ENCODE results near the gene OR2A25.

Gene OR2A25

DNA sequence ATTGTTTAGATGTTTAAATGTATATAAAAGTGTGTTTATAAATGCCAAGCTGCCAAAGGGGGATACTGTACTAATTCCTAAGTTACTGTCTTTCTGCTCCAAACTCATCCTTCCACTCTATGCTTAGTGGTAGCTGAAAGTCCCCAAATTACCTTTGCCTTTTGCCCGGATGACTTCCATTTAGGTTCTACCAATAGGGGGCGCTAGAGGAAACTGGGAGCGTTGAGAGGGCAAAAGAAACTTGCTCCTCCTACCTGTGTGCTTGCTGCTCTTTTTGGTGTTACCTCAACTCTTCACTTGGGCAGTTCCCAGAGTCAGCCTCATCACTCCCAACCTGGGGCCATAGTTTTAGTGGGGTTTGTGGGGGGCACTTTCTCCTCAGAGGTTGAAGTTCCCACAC is 5.9 kb upstream of the OR2A25 start:
- no peaks in the 10 kb centered on the region; the same call in 1 of the 2 replicates for H3K36me3 ChIP-seq (ENCODE audit: control insufficient read depth, insufficient read depth, low read length)
- no peaks in the 10 kb centered on the region for H3K4me1 ChIP-seq (ENCODE audit: control insufficient read depth, insufficient read depth, low read length)
- H3K27ac ChIP-seq (ENCODE audit: low read length) = no peak overlapping the region
- no CpG with 5 or more reads among the region's 3 CpGs for WGBS (ENCODE audit: insufficient coverage, insufficient read length)
- DNase-seq (ENCODE audit: low read depth, low spot score) = peak; percentile 31
- H3K9me3 ChIP-seq (ENCODE audit: control insufficient read depth, insufficient read depth, low read length) = no peaks in the 10 kb centered on the region
- H3K27me3 ChIP-seq (ENCODE audit: control insufficient read depth, insufficient read depth, low read length) = no peaks in the 10 kb centered on the region
- no peak overlapping the region for H3K4me3 ChIP-seq (ENCODE audit: low read length)

DNA sequence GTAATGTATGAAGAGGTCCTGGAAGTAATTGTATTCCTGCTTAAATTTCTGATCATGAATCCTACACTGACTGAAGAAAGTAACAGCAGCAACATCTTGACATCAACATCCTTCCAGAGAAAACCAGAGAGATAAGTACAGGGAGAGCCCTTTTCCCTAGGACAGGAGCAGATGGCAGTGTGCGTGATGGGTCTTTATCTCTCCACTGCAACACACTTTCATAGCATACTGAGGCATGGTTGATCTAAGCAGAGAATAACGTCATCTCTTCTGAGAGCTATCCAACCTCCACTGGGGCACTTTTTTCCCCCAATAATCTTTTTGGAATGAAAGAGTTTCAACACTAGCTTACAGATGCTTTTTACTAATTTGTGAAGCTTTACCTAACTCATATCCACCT is 342 bp downstream of the OR2A25 start:
- H3K4me1 ChIP-seq (ENCODE audit: control insufficient read depth, insufficient read depth, low read length) = no peaks in the 10 kb centered on the region
- H3K27me3 ChIP-seq (ENCODE audit: control insufficient read depth, insufficient read depth, low read length) = no peaks in the 10 kb centered on the region
- H3K4me3 ChIP-seq (ENCODE audit: low read length) = no peak overlapping the region
- H3K9me3 ChIP-seq (ENCODE audit: control insufficient read depth, insufficient read depth, low read length) = no peaks in the 10 kb centered on the region
- WGBS (ENCODE audit: insufficient coverage, insufficient read length) = no CpG with 5 or more reads among the region's 2 CpGs
- no peaks in the 10 kb centered on the region for H3K36me3 ChIP-seq (ENCODE audit: control insufficient read depth, insufficient read depth, low read length)
- H3K27ac ChIP-seq (ENCODE audit: low read length) = no peak overlapping the region
- DNase-seq (ENCODE audit: low read depth, low spot score) = no peak

DNA sequence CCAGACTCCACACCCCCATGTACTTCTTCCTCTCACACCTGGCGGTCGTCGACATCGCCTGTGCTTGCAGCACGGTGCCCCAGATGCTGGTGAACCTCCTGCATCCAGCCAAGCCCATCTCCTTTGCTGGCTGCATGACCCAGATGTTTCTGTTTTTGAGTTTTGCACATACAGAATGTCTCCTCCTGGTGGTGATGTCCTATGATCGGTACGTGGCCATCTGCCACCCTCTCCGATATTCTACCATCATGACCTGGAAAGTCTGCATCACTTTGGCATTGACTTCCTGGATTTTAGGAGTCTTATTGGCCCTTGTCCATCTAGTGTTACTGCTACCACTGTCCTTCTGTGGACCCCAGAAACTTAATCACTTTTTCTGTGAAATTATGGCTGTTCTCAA is 4.8 kb downstream of the OR2A25 start:
- no peaks in the 10 kb centered on the region for H3K27me3 ChIP-seq (ENCODE audit: control insufficient read depth, insufficient read depth, low read length)
- WGBS (ENCODE audit: insufficient coverage, insufficient read length) = no CpG with 5 or more reads among the region's 8 CpGs
- H3K36me3 ChIP-seq (ENCODE audit: control insufficient read depth, insufficient read depth, low read length) = no peaks in the 10 kb centered on the region
- no peak overlapping the region for H3K4me3 ChIP-seq (ENCODE audit: low read length)
- no peak for DNase-seq (ENCODE audit: low read depth, low spot score)
- H3K4me1 ChIP-seq (ENCODE audit: control insufficient read depth, insufficient read depth, low read length) = no peaks in the 10 kb centered on the region
- no peaks in the 10 kb centered on the region for H3K9me3 ChIP-seq (ENCODE audit: control insufficient read depth, insufficient read depth, low read length)
- no peak overlapping the region for H3K27ac ChIP-seq (ENCODE audit: low read length)

DNA sequence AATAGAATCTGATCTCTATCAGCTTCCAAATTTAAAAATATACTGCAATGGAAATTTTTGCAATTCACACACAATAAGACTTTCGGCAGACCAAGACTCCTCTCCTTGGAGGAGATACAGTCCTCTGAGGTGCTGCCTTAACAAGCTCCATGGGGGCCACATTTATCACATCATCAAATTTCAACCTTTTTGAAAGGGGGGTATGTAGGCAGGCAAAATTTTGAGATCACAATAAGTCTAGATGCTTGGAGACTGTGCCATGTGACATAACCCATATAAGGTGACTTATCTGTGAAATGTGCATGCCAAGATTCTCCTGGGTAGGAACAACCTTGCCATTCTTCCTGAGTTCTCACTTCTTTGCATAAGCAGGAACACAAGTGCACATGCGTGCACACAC is 16.4 kb downstream of the OR2A25 start, which contains the start of gene OR2A12:
Gene OR2A12, plus strand, starts transcription at position 301 of the 400 bp plus-strand sequence. CDS start 8,830 bp downstream, outside the sequence.
- Histone ChIP-seq H3K9me3 (ENCODE audit: control insufficient read depth, insufficient read depth, low read length) (no peaks in the 10 kb centered on the region), H3K27me3 (ENCODE audit: control insufficient read depth, insufficient read depth, low read length) (no peaks in the 10 kb centered on the region), H3K4me1 (ENCODE audit: control insufficient read depth, insufficient read depth, low read length) (no peaks in the 10 kb centered on the region), H3K4me3 (ENCODE audit: low read length) (no peak within 1 kb of the TSS), H3K27ac (ENCODE audit: low read length) (no peak within 1 kb of the TSS), H3K36me3 (ENCODE audit: control insufficient read depth, insufficient read depth, low read length) (no peaks in the 10 kb centered on the region)
- no CpG with 5 or more reads among the region's 2 CpGs for WGBS (ENCODE audit: insufficient coverage, insufficient read length)
- no peak for DNase-seq (ENCODE audit: low read depth, low spot score)

DNA sequence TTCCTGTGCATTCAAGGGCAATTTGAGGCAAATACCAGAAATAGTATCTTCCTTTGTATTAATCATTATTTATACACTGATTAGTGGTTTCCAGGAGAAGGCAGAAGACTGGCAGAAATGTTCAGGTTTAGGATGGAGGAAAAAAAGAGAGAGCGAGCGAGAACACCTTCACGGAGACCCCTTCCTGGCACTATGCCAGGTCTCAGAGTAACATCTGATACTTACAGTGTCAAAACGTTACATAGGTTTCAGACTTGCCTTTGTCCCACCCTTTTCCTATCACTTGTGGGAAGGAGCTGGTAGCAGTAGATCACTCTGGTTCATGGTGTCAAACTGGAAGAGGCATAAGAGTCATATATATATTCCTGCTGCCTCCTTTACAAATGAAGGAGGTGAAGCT is 17.1 kb downstream of the OR2A25 start:
- Histone ChIP-seq H3K4me3 (ENCODE audit: low read length) (no peak overlapping the region), H3K36me3 (ENCODE audit: control insufficient read depth, insufficient read depth, low read length) (no peaks in the 10 kb centered on the region), H3K27ac (ENCODE audit: low read length) (no peak overlapping the region), H3K9me3 (ENCODE audit: control insufficient read depth, insufficient read depth, low read length) (no peaks in the 10 kb centered on the region), H3K4me1 (ENCODE audit: control insufficient read depth, insufficient read depth, low read length) (no peaks in the 10 kb centered on the region), H3K27me3 (ENCODE audit: control insufficient read depth, insufficient read depth, low read length) (no peaks in the 10 kb centered on the region)
- WGBS (ENCODE audit: insufficient coverage, insufficient read length) = no CpG with 5 or more reads among the region's 4 CpGs
- DNase-seq (ENCODE audit: low read depth, low spot score) = no peak

DNA sequence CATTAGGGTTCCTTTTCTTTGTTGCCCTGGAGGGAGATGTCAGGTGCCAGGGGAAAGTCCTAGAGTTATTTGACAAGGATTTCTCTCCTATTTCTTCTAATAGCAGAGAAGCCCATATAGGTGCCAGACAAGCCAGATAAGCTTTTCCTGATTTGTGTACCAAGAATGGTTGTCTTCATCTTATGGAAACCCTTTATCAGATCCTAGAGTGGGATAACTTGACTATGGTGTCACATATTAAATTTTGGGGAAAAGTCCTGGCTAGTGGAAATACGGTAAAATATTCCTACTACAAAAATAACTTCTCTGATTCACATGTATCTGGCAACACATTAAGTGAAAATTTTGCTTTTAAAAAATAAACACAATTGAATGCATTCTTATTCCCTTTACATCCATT is 17.6 kb downstream of the OR2A25 start:
- Histone ChIP-seq H3K4me3 (ENCODE audit: low read length) (no peak overlapping the region), H3K36me3 (ENCODE audit: control insufficient read depth, insufficient read depth, low read length) (no peaks in the 10 kb centered on the region), H3K4me1 (ENCODE audit: control insufficient read depth, insufficient read depth, low read length) (no peaks in the 10 kb centered on the region), H3K9me3 (ENCODE audit: control insufficient read depth, insufficient read depth, low read length) (no peaks in the 10 kb centered on the region), H3K27me3 (ENCODE audit: control insufficient read depth, insufficient read depth, low read length) (no peaks in the 10 kb centered on the region), H3K27ac (ENCODE audit: low read length) (no peak overlapping the region)
- no peak for DNase-seq (ENCODE audit: low read depth, low spot score)
- WGBS (ENCODE audit: insufficient coverage, insufficient read length) = no CpG with 5 or more reads among the region's 1 CpG

DNA sequence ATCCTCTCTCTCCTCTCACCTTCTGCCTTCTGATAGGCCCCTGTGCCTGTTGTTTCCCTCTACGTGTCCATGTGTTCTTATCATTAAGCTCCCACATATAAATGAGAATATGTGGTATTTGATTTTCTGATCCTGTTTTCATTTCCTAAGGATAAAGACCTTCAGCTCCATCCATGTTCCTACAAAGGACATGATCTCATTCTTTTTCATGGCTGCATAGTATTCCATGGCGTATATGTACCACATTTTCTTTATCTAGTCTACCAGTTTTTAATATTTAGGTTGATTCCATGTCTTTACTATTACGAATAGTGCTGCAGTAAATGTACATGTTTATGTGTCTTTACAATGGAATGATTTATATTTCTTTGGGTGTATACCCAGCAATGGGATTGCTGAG is 21.1 kb downstream of the OR2A25 start:
- Histone ChIP-seq H3K27ac (ENCODE audit: low read length) (no peak overlapping the region), H3K9me3 (ENCODE audit: control insufficient read depth, insufficient read depth, low read length) (no peaks in the 10 kb centered on the region), H3K36me3 (ENCODE audit: control insufficient read depth, insufficient read depth, low read length) (no peaks in the 10 kb centered on the region), H3K4me3 (ENCODE audit: low read length) (no peak overlapping the region), H3K27me3 (ENCODE audit: control insufficient read depth, insufficient read depth, low read length) (no peaks in the 10 kb centered on the region), H3K4me1 (ENCODE audit: control insufficient read depth, insufficient read depth, low read length) (no peaks in the 10 kb centered on the region)
- no peak for DNase-seq (ENCODE audit: low read depth, low spot score)
- no CpG with 5 or more reads among the region's 3 CpGs for WGBS (ENCODE audit: insufficient coverage, insufficient read length)

DNA sequence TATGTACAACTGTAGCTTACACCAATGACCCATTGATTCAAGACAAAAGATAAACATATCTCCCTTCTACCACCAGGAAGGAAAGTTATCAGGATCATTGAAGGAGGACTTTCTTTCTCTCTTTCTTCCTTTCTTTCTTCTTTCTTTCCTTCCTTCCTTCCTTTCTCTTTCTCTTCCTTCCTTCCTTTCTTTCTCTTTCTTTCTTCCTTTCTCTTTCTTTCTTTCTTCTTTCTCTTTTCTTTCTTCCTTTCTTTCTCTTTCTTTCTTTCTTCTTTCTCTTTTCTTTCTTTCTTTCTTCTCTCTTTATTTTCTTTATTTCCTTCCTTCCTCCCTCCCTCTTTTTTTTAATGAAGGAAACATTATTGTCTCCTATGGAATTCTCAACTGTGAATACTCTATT is 29.2 kb downstream of the OR2A25 start:
- no peaks in the 10 kb centered on the region for H3K9me3 ChIP-seq (ENCODE audit: control insufficient read depth, insufficient read depth, low read length)
- DNase-seq (ENCODE audit: low read depth, low spot score) = no peak
- H3K27ac ChIP-seq (ENCODE audit: low read length) = no peak overlapping the region
- no peaks in the 10 kb centered on the region for H3K4me1 ChIP-seq (ENCODE audit: control insufficient read depth, insufficient read depth, low read length)
- H3K27me3 ChIP-seq (ENCODE audit: control insufficient read depth, insufficient read depth, low read length) = no peaks in the 10 kb centered on the region
- no peaks in the 10 kb centered on the region for H3K36me3 ChIP-seq (ENCODE audit: control insufficient read depth, insufficient read depth, low read length)
- no peak overlapping the region for H3K4me3 ChIP-seq (ENCODE audit: low read length)

DNA sequence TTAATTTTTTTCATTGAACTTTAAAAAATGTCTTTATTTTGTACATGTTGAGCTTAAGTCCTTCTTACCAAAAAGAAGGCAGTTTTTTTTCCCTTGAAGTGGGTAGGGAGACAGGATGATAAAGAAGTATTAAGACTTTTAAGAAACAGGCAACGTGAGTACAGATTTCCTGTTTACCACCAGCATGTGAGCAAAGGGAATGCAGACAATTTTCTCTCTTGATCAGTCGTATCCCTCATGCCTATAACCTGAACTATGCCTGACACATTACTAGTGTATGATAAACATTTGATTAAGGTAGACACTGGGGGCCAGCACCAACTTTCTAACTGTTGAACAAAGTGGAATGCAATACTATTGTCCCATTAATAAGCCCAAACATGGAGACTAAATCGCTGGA is 31.0 kb downstream of the OR2A25 start:
- DNase-seq (ENCODE audit: low read depth, low spot score) = no peak
- Histone ChIP-seq H3K27me3 (ENCODE audit: control insufficient read depth, insufficient read depth, low read length) (no peaks in the 10 kb centered on the region), H3K9me3 (ENCODE audit: control insufficient read depth, insufficient read depth, low read length) (no peaks in the 10 kb centered on the region), H3K4me1 (ENCODE audit: control insufficient read depth, insufficient read depth, low read length) (no peaks in the 10 kb centered on the region), H3K27ac (ENCODE audit: low read length) (no peak overlapping the region), H3K36me3 (ENCODE audit: control insufficient read depth, insufficient read depth, low read length) (no peaks in the 10 kb centered on the region), H3K4me3 (ENCODE audit: low read length) (no peak overlapping the region)
- WGBS (ENCODE audit: insufficient coverage, insufficient read length) = no CpG with 5 or more reads among the region's 3 CpGs

DNA sequence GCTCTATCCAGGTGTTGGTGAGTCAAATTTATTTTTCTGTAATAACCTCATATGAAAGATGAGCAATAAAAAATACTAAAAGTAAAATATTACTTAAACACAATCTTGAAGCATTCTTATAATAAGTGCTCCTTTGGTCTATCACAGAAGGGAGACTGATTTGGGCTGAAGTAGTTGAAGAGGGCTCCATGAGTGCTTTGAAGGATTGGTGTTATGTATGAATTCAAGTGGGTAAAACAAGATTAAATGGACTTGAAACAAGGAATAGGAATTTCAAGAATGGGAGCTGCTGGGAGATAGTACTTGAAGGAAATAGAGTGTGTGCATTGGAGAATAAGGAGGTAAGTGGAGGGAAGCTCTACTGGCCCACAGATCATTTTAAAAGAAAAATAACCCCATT is 32.4 kb downstream of the OR2A25 start:
- H3K27me3 ChIP-seq (ENCODE audit: control insufficient read depth, insufficient read depth, low read length) = no peaks in the 10 kb centered on the region
- no peak overlapping the region for H3K4me3 ChIP-seq (ENCODE audit: low read length)

DNA sequence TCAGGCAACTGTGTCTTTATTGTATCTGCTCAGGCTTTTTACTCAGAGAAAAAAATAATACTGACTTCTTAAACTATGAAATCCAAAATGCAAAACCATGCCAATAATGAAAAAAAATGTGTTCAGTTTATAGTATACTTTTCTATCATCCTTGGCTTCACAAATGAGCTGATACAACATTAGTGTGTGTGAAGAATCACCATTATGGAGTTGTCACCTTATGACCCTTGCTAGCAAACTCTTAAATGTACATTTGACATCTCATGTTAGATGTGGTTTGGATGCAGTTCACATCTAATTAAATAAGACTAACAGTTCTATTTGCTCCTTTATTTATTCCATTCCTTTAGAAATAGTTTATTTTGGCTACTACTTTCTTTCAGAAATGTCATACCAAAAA is 35.6 kb downstream of the OR2A25 start:
- Histone ChIP-seq H3K4me1 (ENCODE audit: control insufficient read depth, insufficient read depth, low read length) (no peaks in the 10 kb centered on the region), H3K27ac (ENCODE audit: low read length) (no peak overlapping the region)
- no peak for DNase-seq (ENCODE audit: low read depth, low spot score)

More for the DNA sequence above, 32.4 kb downstream of the OR2A25 start:
- no peaks in the 10 kb centered on the region for H3K36me3 ChIP-seq (ENCODE audit: control insufficient read depth, insufficient read depth, low read length)
- H3K27ac ChIP-seq (ENCODE audit: low read length) = no peak overlapping the region
- no peak for DNase-seq (ENCODE audit: low read depth, low spot score)
- H3K4me1 ChIP-seq (ENCODE audit: control insufficient read depth, insufficient read depth, low read length) = no peaks in the 10 kb centered on the region
- H3K9me3 ChIP-seq (ENCODE audit: control insufficient read depth, insufficient read depth, low read length) = no peaks in the 10 kb centered on the region

More for the DNA sequence above, 35.6 kb downstream of the OR2A25 start:
- Histone ChIP-seq H3K9me3 (ENCODE audit: control insufficient read depth, insufficient read depth, low read length) (no peaks in the 10 kb centered on the region), H3K27me3 (ENCODE audit: control insufficient read depth, insufficient read depth, low read length) (no peaks in the 10 kb centered on the region), H3K4me3 (ENCODE audit: low read length) (no peak overlapping the region), H3K36me3 (ENCODE audit: control insufficient read depth, insufficient read depth, low read length) (no peaks in the 10 kb centered on the region)

Measured in iPS DF 6.9 (cell line).